Suppressor macrophage treated with lipopolysaccharide for 4 hours (primary cell): ENCODE measurements around the gene PIGB.
A peak's percentile ranks its signal among the peaks of the same experiment; 100 is the strongest.
"Not testable (repeated sequence)": the region's sequence is repeated elsewhere in the genome, so short reads cannot be mapped to it uniquely, and the experiment has no call there.

Experiments
- DNase-seq: peaks from one replicate; pipeline ENCODE4 v3.0.0-alpha.2; 2020

PIGB gene

DNA sequence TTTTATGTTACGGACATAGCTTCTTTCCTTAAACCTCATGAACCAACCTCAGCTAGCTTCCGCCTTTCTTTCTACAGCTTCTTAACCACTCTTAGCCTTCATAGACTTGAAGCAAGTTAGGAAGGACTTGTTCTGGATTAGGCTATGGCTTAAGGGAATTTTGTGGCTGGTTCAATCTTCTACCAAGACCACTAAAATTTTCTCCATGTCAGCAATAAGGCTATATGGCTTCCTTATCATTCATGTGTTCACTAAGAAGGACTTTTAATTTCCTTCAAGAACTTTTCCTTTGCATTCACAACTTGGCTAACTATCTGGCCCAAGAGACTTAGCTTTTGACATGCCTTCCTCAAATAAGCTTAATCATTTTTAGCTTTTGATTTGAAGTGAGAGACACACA, 64.7 kb downstream of the PIGB start:
- DNase-seq, result no peak

DNA sequence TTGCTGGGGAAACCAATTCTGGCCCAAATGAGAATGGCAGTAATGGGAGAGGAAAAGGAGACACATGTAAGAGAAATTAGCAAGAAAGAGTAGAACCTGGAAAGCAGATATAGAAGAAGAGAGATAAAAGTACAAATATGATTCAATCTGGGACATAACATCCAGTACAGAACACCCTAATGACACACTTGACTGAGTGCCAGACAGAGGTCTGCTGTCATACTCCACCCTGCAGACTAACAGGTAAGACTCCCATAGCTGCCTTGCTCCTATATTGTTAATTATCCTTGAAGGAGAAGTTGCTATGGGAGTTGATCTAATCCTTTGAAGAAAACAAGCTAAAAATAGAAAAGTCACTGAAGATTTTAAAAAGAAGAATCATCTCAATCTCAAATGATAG, 68.0 kb downstream of the PIGB start:
- DNase-seq, result no peak

DNA sequence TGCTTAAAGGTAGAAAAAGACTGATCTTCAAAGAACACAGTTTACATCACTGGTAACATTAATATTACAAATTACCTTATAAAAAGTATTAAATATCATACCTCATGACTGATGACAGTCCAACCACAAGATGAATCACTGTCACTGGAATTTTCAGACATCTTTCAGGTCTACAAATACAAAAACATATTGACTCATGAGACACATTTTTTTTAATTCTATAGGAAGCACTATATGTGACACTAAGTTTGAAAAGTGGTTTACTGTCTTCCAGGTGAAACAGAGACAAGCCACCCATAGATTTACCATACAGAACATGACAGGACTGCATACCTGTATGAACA, 70.2 kb downstream of the PIGB start:
- no peak for DNase-seq

DNA sequence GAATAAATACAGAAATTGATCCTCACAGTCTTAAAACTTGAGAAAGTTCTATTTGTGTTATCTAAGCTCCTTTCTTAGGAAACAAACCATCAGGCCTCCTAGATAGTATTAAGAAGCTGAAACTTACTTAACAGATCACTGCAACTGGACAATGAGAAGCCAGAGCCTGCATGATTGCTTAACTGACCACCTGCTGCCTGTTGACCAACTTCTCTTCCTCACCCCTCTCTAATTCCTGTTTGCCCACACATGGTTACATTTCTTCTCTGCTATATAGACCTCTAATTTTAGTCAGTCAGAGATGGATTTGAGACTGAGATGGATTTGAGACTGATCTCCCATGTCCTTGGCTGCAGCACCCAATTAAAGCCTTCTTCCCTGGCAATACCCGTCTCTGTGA, 75.7 kb downstream of the PIGB start:
- DNase-seq, result peak; percentile 56

DNA sequence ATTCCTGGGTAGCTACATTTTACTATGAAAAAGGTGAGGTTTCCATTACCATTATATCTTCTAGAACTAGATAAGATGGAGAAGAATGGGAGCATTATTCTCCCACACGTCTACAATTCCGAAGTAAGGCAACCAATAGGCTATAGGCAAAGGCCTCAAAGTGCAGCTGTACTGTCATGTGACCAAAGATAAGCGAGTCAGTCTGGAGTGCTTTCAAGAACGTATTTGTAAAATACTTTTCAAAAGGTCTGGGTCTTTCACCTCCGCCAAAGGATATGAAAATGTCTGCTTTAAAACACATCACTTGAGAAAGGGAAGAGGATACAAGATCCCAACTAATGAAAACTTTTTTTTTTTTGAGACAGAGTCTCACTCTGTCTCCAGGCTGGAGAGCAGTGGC, 79.2 kb downstream of the PIGB start:
- DNase-seq, result no peak

DNA sequence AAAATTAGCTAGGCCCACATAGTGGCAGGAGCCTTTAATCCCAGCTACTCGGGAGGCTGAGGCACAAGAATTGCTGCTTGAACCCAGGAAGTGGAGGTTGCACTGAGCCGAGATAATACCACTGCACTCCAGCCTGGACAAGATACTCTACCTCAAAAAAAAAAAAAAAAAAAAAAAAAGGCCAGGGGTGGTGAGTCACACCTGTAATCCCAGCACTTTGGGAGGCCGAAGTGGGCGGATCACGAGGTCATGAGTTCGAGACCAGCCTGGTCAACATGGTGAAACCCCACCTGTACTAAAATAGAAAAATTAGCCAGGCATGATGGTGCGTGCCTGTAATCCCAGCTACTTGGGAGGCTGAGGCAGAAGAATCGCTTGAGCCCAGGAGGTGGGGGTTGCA, 81.0 kb downstream of the PIGB start:
- DNase-seq, result not testable (repeated sequence)

DNA sequence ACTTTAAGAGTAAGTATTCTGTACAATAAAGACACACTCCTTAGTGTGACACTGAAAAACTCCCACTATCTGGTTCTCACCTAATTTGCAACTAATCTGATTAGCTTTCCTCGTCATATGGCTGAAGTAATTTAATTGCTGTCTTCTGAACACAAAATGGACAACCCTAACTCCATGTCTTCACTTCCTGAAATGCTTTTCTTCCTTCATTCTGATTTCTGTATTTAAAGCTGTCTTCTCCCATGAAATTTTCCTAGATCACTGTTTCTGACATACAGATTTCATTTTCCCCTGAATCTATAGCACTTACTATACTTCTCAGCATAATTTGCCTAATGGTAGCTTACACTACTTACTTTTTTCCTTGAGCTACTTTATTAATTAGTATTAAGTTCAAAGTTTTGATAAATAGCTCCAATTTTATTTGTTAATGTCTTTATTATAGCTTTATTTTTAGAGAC, 82.8 kb downstream of the PIGB start:
- no peak for DNase-seq

DNA sequence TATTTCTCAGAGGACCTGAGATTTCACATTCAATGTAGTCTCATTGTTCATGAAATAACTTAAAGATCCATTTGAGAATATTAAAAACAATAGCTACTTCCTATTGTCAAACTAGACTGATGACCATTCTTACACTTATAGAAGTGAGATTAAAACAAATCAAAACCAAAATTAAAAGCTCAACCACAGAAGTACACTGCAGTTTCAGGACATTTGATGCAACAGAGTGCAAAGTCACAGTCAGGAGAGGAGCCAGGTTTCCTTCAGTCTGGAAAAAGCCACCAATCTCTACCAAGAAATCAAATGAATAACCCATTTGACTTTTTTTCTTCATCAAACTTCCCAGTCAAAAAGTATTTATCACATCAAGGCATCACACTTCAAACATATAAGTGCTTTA, 83.7 kb downstream of the PIGB start:
- DNase-seq, result peak; percentile 69

DNA sequence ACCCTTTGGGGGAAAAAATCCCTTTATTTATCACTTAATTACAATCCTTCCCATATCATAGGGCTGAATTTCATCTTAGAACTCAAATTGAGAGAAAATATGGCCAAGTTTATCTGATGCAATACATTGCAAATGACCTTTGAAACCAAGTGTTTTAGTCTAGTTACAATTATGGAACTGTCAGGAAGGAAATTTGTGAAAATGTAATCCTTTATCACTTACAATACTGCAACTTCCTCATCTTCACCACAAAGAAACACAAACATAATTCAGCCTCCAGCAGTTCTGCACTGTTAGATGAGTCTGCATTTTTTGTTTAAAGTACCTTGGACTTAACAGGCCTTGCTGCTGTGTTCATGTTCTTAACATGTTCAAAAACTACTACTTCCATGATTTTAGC, 84.5 kb downstream of the PIGB start:
- peak; percentile 68 for DNase-seq
